ENCODE data around the gene PTPN20. TPM values are rescaled to one million over a fixed set of nuclear protein-coding genes. Genes with fewer than 3 reads are reported as not detected.

The PTPN20 gene
- total RNA-seq, 1 donor, result 1.6 TPM

DNA sequence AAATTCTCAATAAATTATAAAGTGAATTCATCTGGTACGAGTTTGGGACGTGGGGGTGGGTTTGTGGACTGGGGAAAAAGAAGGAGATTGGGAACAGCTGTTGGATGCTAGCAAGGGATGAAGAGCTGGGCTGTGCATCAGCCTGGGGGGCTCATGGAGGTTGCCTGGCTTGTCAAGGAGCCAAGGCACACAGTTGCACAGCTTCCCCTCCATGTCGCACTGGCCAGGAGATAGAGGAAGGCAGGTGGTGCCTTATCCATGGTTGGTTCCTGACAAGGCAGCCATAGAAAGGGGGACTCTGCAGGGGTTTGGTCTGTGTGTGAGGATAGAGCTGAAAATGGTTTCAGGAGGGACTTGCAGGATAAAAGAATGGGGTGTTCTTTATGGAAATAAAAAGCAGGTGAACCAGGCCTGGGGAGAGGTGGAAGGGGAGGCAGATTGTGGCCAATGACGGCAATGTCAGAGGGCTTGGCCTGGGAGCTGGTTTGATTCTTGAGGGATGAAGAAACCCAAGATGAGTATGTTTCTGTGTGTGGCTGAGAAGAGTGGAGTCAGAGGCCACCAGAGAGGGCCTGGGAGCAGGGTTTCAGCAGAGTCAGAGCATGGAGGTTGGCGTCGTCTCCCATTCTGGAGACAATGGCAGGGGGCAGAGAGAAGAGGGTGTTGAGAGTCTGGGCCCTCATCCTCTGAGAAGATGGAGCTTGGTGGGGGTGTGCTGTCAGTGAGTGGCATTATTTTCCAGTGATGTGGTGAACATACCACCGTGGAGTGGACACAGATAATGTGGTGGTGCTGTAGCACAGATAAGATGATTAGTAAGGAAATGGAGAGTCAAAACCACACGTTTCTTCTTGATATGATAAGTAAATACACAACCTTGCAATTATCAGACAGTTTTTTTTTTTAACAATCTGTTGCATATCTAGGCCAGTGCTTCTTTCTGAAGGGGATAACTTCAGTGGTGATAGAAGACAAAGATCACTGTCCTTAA is 108.2 kb downstream of the PTPN20 start:
- no peak for DNase-seq (ENCODE audit: low read depth in 2 of 3, low spot score in 2 of 3)

GRCh38 chr10:47020471-47020870 is 109.2 kb downstream of the PTPN20 start:
- DNase-seq (ENCODE audit: low read depth in 2 of 3, low spot score in 2 of 3), result no peak

GRCh38 chr10:47021850-47022249 is 110.6 kb downstream of the PTPN20 start:
- DNase-seq (ENCODE audit: low read depth in 2 of 3, low spot score in 2 of 3), result no peak

DNA sequence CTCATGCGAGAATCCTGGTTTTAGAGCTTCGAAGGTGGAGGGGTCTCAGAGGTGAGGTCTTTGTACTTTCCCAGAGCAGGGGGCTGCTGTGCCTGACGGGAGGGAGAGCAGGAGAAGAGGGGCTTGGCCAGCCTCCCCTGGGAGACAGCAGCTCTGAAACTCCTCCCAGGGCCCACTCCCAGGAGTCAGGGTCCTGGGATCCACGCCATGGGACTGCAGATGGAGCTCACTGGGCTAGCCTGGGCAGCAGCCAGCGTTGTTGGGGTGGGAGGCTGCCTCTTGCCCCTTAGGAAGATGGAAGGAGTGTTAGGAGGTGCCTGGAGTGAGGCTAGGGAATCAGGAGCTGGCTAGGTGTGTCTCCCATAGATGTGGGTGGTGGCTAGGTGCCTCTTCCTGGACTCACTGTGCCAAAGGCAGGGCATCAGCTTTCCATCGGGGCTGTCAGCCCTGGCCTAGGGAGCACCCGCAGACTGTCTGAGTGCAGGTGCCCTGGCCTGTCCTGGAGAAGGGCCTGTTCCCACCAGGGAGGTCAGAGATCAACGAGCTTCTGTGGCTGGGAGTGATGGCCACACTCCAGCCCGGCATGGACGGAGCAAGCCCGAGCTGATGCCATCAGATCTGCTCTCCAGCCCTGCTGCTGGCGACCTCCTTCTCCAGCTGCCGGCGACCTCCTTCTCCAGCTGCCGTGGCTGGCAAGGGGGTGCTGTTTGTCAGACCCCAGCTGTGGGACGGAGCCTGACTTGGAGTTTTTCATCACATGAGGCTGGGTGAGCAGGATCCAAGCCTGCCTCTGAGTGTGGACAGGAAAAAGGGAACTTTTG is 111.3 kb downstream of the PTPN20 start:
- no peak for DNase-seq (ENCODE audit: low read depth in 2 of 3, low spot score in 2 of 3)

GRCh38 chr10:47023237-47024045 is 112.2 kb downstream of the PTPN20 start:
- DNase-seq (ENCODE audit: low read depth in 2 of 3, low spot score in 2 of 3), result peak in 1 of 3 donors; percentile 29

- DNase-seq (ENCODE audit: low read depth in 2 of 3, low spot score in 2 of 3), result no peak
These were observed 112.8 kb downstream of the PTPN20 start for GRCh38 chr10:47024046-47024322.

DNA sequence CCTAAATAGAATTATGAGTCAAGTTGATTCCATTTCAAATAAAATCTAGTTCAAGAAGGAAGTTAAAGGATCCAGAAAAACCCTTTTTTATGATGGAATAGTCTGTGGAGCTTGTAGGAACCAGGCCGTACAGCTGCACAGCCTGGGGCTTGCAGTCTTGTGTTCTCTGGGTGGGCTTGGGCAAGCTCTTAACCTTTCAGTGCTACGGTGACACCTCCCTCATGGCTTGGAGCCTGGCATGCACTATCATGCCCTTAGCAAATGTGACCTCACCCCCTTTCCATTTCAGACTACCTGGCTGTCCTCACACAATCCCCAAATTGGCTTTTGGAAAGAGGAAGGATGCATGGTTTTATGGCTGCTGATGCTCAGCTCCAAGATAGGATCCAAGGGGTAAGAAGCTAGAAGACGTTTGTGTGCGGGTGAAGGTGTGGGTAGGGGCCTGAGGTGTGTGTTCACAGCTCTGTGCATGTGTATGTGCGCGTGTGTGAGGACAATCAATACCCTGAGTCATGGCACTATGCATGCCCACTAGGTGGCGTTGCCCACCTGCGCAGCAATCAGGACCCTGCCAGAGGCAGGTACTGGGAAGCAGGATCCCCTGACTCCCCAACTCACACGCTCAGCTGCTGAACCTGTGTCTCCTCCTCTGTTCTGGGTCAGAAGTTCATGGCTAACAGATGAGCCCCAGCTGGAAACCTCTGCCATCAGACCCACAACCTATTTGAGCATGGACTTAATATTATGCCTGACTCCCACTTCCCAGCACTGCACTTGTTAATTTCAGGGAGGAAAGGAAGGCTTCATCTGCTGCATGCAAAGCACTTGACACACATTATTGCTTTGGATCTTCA is 113.4 kb downstream of the PTPN20 start:
- peak; percentile 34 to 74 (median 56) for DNase-seq (ENCODE audit: low read depth in 2 of 3, low spot score in 2 of 3)

DNA sequence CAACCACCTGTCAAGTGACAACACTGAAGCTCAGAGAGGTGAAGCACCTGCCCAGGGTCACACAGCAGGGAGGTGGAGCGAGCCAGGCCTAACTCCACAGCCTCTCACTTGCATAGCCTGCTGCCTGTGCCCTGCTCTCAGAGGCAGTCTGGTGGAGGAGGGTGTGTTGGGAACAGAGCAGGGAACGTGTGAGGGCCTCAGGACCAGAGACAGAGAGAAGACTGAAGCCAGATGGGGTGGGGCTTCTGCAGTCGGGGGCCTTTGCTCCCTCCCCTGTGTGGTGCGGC is 114.0 kb downstream of the PTPN20 start:
- no peak for DNase-seq (ENCODE audit: low read depth in 2 of 3, low spot score in 2 of 3)

GRCh38 chr10:47025540-47026300 is 114.5 kb downstream of the PTPN20 start:
- no peak for DNase-seq (ENCODE audit: low read depth in 2 of 3, low spot score in 2 of 3)

DNA sequence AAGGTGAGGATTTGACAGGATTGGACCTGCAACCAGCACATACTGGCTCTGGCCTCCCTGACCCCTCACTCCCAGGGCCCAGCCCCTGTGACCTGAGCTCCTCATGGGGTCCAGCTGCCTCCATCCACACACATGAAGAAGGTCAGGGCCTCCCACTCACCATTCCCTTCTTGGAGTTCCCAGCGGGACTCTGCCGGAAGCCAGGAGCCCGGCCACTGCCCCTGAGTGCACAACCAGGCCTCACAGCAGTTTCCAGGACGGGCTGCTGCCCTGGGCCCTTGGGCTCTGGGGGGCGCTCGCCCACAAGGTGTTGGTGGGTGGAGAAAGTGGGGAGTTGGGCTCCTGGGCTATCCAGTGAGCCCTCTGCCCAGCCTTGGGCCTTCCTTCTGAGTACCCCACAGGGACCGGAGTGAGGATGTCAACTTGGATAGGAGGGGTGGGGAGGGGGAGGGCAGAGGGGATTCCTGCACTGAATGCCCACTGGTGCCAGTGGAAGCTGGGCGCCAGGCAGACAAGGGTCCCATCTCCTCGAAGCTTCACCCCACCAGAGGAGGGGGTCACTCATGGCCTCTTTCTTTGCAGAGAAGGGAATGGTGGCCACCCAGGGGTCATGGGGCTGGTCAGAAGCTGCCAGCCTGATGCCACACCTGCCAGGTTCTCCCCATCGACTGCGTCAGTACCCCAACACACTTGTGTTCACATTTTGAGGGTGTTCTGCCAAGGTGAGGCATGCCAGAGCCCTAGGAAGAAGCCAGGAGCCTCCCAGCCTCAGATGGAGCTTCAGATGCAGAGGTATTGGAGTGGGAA is 115.3 kb downstream of the PTPN20 start:
- DNase-seq (ENCODE audit: low read depth in 2 of 3, low spot score in 2 of 3), result no peak

- DNase-seq (ENCODE audit: low read depth in 2 of 3, low spot score in 2 of 3), result no peak
These were observed 116.0 kb downstream of the PTPN20 start for GRCh38 chr10:47027108-47027783.

DNA sequence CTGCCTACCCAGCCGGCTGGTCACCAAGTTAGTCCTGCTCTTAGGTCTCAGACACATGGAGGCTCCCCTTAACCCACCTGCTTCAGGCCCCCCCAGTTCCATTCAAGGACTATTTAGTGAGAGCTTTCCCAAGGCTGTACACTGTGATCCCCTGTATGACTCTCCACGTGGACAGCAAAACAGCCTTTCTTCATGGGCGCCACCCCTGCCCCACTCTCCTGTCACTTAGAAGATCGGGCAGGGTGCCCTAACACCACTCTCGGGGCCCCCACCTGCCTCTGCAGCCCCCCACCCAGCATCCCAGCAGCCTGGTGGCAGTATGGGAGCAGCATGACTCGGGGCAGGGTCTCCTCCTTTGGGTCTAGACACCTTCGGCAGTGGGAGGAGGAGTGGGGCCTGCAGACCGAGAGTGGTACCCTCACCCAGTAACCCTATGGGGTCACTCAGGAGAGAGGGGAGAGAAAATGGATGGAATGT is 116.6 kb downstream of the PTPN20 start:
- DNase-seq (ENCODE audit: low read depth in 2 of 3, low spot score in 2 of 3), result no peak

- DNase-seq (ENCODE audit: low read depth in 2 of 3, low spot score in 2 of 3), result no peak
These were observed 117.2 kb downstream of the PTPN20 start for GRCh38 chr10:47028466-47028865.

GRCh38 chr10:47029181-47030009 is 118.2 kb downstream of the PTPN20 start:
- no peak for DNase-seq (ENCODE audit: low read depth in 2 of 3, low spot score in 2 of 3)

- no peak for DNase-seq (ENCODE audit: low read depth in 2 of 3, low spot score in 2 of 3)
These were observed 119.0 kb downstream of the PTPN20 start for GRCh38 chr10:47030191-47030703.

- no peak for DNase-seq (ENCODE audit: low read depth in 2 of 3, low spot score in 2 of 3)
These were observed 120.1 kb downstream of the PTPN20 start for GRCh38 chr10:47031211-47031900.
